C4-2B (cell line): ENCODE data around the gene ZBTB7A.

ENCODE experiments used
- H3K27ac ChIP-seq: fragments of 450-650 bp; 2 replicates; pipeline ENCODE4 v1.5.1; 2017
- ZFX ChIP-seq: fragments of 450-650 bp; IDR thresholded peaks from 2 replicates; pipeline ENCODE4 v1.6.1; 2017
- TF ChIP-seq, protein P1 (sequence below): fragments of 450-650 bp; conservative IDR thresholded peaks from 2 replicates; pipeline ENCODE4 v1.5.1; 2017; ENCODE audit warnings: mild to moderate bottlenecking

Gene ZBTB7A

DNA sequence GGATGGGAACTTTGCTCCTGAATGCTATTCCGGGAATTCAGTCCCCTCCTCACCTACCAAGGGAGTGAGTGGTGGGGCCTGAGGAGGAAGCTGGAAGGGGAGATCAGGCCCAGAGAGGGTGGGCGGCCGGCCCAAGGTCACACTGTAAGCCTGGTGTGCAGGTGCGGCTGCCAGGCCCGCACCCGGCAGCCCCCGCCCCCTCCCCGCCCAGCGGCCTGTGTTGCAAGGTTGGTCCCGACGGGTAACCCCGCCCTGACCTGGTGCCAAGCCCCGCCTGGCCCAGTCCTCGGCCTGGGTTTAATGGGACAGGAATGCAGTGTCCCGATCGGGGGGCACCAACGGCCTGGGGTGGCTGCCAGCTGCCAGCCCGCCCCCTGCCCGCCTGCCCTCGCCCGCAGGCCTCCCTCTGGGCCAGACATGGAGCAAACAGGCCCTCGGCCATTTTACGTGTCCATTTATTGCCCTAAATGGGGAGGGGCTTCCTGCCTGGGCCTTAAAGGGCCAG, 5.5 kb downstream of the ZBTB7A start:
- TF ChIP-seq, protein P1, sequence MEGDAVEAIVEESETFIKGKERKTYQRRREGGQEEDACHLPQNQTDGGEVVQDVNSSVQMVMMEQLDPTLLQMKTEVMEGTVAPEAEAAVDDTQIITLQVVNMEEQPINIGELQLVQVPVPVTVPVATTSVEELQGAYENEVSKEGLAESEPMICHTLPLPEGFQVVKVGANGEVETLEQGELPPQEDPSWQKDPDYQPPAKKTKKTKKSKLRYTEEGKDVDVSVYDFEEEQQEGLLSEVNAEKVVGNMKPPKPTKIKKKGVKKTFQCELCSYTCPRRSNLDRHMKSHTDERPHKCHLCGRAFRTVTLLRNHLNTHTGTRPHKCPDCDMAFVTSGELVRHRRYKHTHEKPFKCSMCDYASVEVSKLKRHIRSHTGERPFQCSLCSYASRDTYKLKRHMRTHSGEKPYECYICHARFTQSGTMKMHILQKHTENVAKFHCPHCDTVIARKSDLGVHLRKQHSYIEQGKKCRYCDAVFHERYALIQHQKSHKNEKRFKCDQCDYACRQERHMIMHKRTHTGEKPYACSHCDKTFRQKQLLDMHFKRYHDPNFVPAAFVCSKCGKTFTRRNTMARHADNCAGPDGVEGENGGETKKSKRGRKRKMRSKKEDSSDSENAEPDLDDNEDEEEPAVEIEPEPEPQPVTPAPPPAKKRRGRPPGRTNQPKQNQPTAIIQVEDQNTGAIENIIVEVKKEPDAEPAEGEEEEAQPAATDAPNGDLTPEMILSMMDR = no peak
- TF ChIP-seq ZFX = 0 out of 2 replicates have a peak, but pooled peaks have one; percentile 33
- H3K27ac ChIP-seq = peak overlapping the region; percentile 99

DNA sequence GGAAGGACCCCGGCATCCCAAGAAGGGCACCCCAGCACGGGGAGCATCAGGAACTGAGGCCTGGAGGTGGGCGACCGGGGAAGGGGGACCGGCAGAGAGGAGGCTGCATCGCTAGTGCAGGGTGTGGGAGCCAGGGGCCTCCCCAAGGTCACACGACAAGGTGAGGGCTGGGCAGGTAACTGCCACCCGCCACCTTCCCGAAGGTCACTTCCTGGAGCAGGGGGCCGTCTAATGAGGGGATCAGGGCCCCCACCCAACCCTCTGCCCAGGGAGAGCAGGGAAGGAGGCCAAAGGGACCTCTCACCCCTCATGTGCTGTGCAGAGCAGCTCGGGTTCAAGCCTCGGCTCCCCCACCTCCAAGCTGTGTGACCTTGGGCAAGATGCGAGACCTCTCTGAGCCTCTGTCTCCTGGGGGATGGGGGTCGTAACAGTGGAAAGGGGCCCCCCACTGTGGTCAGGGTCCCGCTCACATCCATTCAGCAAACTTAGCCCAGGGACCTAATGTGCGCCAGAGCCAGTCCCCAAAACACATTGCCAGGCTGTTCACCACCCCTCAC, 6.0 kb downstream of the ZBTB7A start:
- no peak for TF ChIP-seq ZFX
- TF ChIP-seq, protein P1 = no peak
- H3K27ac ChIP-seq = peak overlapping the region; percentile 99

DNA sequence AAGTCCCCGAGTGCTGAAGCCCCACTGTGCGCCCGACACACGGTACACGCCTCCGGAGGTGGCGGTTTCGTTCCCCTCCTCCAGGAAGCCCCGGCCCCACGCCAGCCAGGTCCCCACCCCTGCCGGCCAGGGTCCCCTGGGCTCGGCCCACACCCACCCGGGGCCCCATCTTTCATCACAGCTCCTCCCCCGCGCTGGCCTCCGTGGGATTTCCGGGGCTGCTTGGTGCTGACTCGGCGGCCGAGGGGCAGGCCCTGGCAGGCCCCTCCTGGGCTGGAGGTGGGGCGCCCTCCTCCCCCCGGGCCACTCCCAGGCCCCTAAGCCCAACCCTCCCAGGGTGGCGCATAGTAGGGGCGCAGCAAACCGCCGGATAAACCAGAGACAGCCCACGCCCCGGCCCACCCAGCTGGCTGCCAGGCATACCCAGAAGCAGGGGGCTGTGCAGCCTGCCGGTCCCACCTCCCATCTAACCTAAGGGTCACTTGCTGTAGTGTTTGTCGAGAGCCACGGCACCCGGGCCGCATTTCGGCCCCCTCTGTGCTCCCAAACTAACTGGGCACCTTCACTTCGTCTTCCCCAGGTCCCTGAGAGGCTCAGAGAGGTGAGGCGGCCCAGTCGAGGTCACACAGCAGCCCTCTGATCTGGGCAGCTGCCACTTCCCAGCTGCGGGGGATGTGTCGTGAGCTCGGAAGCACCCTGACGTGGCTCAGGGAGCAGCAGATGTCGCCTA, 6.6 kb downstream of the ZBTB7A start:
- no peak for TF ChIP-seq ZFX
- TF ChIP-seq, protein P1 = no peak
- peak overlapping the region; percentile 99 for H3K27ac ChIP-seq

DNA sequence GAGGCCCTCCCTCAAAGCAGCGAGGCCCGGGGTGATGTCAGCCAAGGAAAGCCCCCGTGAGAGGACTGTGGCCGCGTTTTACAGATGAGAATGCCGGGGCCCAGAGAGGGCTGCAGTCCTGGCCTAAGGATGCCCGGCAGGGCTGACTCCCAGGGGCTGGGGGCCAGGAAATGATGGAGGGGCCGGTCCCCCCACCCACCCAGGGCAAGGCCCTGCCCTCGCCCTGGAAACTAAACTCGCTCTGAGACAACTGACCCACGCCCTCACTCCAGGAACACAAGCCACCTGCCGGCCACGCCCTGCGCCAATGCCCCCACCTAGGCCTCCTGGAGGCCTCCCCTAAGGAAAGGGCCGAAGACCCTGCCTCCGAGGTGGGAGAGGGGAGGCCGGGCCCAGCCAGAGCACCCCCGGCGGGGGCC, 7.2 kb downstream of the ZBTB7A start:
- H3K27ac ChIP-seq = no peak overlapping the region
- TF ChIP-seq, protein P1 = no peak
- no peak for TF ChIP-seq ZFX

GRCh38 chr19:4058693-4059452, 7.8 kb downstream of the ZBTB7A start:
- no peak overlapping the region for H3K27ac ChIP-seq

GRCh38 chr19:4057931-4058692, 8.6 kb downstream of the ZBTB7A start:
- TF ChIP-seq, protein P1 = no peak
- no peak for TF ChIP-seq ZFX
- H3K27ac ChIP-seq = no peak overlapping the region

More at GRCh38 chr19:4058693-4059452, 7.8 kb downstream of the ZBTB7A start:
- TF ChIP-seq, protein P1 = no peak
- TF ChIP-seq ZFX = no peak
